HepG2 (cell line): ENCODE data around the gene IRF6.

ENCODE experiments used
- CHD2 ChIP-seq: IDR thresholded peaks from 2 replicates; pipeline ENCODE4 v1.6.1; 2011; ENCODE audit warnings: low read depth, low read length, improper control_type of control experiment
- EP300 ChIP-seq, 3 experiments: sonication (generic) in 1 of 3; formaldehyde crosslinking in 1 of 3; IDR thresholded peaks; 2 replicates each; pipeline versions ENCODE4 v1.5.1 to v1.6.1; 2011 to 2020; ENCODE audit warnings: low read depth in 2 of 3, low read length in 2 of 3, borderline replicate concordance in 1 of 3, improper control_type of control experiment in 1 of 3, mild to moderate bottlenecking in 1 of 3, missing genetic modification reagents in 1 of 3, moderate library complexity in 1 of 3
- NCOR1 ChIP-seq: fragments of 200-600 bp; sonication (generic); IDR thresholded peaks from 2 replicates; pipeline ENCODE4 v1.7.0; 2017; ENCODE audit warnings: antibody characterized with exemption, low read length, borderline replicate concordance
- ZNF562 ChIP-seq: sonication (generic); formaldehyde crosslinking; IDR thresholded peaks from 2 replicates; pipeline ENCODE4 v1.8.0; 2022; ENCODE audit warnings: missing genetic modification reagents, borderline replicate concordance
- TF ChIP-seq, protein P1 (sequence below): sonication (generic); formaldehyde crosslinking; IDR thresholded peaks from 2 replicates; pipeline ENCODE4 v1.5.1; 2020; ENCODE audit warnings: mild to moderate bottlenecking, missing genetic modification reagents
- TF ChIP-seq, protein P2 (sequence below): sonication (generic); formaldehyde crosslinking; IDR thresholded peaks from 2 replicates; pipeline ENCODE4 v1.5.0; 2020; ENCODE audit warnings: mild to moderate bottlenecking, missing genetic modification reagents, moderate library complexity

DNA sequence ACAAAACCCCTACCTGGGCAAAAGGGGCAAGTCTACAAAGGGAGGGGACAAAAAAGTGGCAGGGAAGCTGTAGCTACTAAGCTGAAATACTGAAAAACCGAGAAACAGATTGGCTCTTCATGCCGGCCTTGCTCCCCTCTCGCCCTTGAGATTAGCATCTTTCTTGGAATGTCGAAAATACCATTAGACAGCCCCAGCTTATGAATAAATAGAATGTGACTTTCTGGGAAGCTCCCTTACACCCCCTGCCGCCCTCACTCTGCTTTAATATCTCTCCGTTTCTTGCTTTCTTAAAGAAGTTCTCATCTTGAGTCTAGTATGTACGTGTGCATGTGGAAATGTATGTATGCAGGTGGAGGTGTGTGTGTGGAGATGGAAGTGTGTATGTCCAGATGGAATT, 36.0 kb downstream of the IRF6 start:
- TF ChIP-seq, protein P1, sequence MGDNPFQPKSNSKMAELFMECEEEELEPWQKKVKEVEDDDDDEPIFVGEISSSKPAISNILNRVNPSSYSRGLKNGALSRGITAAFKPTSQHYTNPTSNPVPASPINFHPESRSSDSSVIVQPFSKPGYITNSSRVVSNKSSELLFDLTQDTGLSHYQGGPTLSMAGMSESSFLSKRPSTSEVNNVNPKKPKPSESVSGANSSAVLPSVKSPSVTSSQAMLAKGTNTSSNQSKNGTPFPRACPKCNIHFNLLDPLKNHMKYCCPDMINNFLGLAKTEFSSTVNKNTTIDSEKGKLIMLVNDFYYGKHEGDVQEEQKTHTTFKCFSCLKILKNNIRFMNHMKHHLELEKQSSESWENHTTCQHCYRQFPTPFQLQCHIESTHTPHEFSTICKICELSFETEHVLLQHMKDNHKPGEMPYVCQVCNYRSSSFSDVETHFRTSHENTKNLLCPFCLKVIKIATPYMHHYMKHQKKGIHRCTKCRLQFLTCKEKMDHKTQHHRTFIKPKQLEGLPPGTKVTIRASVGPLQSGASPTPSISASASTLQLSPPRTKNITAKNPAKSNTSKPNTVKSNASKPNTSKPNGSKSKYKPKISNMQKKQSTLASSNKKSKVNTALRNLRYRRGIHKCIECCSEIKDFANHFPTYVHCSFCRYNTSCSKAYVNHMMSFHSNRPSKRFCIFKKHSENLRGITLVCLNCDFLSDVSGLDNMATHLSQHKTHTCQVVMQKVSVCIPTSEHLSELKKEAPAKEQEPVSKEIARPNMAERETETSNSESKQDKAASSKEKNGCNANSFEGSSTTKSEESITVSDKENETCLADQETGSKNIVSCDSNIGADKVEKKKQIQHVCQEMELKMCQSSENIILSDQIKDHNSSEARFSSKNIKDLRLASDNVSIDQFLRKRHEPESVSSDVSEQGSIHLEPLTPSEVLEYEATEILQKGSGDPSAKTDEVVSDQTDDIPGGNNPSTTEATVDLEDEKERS (CRISPR knock-in tag), result no peak
- TF ChIP-seq EP300 (IDR thresholded peaks at IDR 0.05; ENCODE audit: low read depth in 2 of 2, low read length in 2 of 2) (no peak), EP300 (CRISPR knock-in tag; IDR thresholded peaks at IDR 0.05; ENCODE audit: borderline replicate concordance) (no peak), NCOR1 (no peak), CHD2 (no peak), ZNF562 (no peak)
- TF ChIP-seq, protein P2, sequence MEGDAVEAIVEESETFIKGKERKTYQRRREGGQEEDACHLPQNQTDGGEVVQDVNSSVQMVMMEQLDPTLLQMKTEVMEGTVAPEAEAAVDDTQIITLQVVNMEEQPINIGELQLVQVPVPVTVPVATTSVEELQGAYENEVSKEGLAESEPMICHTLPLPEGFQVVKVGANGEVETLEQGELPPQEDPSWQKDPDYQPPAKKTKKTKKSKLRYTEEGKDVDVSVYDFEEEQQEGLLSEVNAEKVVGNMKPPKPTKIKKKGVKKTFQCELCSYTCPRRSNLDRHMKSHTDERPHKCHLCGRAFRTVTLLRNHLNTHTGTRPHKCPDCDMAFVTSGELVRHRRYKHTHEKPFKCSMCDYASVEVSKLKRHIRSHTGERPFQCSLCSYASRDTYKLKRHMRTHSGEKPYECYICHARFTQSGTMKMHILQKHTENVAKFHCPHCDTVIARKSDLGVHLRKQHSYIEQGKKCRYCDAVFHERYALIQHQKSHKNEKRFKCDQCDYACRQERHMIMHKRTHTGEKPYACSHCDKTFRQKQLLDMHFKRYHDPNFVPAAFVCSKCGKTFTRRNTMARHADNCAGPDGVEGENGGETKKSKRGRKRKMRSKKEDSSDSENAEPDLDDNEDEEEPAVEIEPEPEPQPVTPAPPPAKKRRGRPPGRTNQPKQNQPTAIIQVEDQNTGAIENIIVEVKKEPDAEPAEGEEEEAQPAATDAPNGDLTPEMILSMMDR (CRISPR knock-in tag), result no peak
